Lung microvascular endothelial cell (primary cell): Measurements from ENCODE around the gene EPRS1. TPM values are rescaled to one million over a fixed set of nuclear protein-coding genes. Genes with fewer than 3 reads are reported as not detected.
"Not testable (repeated sequence)": the region's sequence is repeated elsewhere in the genome, so short reads cannot be mapped to it uniquely, and the experiment has no call there.

ENCODE experiments used
- DNase-seq, 2 donors: peaks; one replicate each; pipeline versions ENCODE4 v3.0.0 to v3.0.0-alpha.2; 2010; ENCODE audit warnings: low read depth in 2 of 2
- total RNA-seq: library from RNA; depleted of rRNA; stranded (reverse); fragments of >200 nt; gene quantifications from 2 replicates; pipeline ENCODE4 v1.2.1, GENCODE V29; 2014

EPRS1 gene
- total RNA-seq, result 84.8 and 101 TPM in 2 replicates

- DNase-seq, result peak; percentile 92 to 99
These were observed at the start of gene EPRS1 for GRCh38 chr1:220046052-220046930. Gene EPRS1 (minus strand): TSS chr1:220046505. CDS start chr1:220046388, 117 bp downstream.

DNA sequence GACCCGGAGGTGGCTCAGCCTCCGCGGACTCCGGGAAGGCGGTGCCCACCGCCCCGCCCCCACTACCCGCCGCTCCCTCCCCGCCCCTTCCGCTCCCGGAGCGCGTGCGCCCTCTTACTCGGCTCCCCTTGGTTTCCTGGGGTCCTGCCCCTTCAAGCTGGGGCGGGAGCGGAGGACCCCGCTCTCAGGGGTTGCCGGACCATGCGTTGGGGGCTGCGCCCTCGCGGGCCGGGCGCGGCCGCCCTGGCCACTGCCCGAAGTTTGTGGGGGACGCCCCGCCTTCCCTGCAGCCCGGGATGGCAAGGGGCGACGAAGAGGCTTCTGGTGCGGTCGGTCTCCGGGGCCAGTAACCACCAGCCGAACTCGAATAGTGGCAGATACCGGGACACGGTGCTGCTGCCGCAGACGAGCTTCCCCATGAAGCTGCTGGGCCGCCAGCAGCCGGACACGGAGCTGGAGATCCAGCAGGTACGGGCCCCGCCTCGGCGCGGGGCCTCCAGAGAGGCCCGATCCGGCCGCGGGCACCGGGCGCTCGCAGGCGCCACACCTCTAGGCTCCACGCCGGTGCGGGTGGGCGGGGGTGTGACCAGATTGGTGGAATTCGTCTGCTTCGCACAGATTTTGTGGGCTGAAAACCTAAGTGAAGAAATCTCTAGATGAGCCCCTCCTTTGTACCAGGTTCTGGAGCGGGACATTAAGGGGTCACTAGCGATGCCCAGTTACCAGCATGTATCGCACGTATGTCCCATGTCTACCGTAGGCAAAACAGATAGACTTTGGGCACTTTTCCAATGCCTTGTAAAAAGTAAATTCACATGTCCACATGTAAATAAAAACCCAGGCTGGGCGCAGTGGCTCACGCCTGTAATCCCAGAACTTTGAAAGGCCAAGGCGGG, 48.0 kb upstream of the EPRS1 start, which contains the start of gene IARS2:
IARS2 (plus strand) TSS at position 117 of the 896 bp plus-strand sequence; CDS start at position 202, 85 bp downstream.
- DNase-seq, result peak; percentile 87 to 92

GRCh38 chr1:220093361-220094015, 47.2 kb upstream of the EPRS1 start:
- DNase-seq, result no peak

DNA sequence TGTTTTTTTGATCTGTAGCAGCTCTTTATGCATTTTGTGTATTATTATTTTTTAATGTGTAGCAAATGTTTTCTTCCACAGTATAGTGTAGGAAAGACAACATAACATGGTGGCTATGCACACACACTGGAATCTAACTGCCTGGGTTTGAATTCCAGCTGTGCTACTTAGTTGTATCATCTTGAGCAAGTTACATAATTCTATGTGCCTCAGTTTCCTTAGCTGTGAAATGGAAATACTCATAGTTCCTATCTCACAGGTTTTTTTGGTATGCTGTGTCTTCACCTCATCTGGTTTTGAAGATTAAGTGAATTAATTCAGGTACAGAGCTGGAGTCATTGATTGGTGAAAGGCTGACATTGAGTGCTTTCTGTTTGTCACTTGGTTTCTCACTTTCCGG, 46.4 kb upstream of the EPRS1 start:
- no peak for DNase-seq

DNA sequence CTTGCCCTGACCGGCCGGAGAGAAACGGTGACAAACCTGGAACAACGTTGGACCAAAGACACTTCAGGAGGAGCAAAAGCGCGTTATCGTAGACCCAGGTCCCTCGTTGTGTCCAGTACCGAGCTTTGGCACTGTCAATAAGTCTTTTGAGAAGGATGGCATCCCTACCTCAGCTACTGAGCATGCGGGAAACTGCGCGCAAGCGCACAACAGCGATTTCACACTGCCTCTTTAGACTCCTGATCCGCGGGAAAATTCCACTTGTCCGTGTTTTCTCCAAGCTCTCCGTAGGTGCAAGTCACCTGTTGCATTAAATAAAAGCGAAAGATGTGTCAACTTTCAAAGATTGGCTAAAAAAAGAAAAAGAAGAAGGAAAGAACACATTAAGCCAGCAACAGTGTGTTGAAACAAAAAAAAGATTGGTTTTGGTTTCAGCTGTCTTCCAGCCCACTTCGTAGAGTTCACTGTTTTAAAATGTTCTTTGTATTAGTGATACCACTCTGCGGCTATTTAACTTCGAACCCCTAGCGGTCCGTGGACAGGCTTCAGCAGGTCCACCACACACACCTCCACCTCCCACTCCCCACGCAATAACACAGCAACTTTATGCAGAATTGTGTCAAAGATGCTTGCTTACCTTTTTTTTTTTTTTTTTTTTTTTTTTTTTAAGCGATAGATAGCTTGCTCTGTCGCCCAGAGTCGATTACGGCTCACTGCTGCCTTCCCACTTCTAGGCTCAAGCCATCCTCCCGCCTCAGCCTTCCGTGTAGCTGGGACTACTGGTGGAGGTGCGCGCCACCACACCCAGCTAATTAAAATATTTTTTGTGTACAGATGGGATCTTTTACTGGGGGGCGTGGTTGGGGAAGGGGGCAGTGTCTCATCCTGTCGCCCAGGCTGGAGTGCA, 43.6 kb upstream of the EPRS1 start, which contains the start of gene BPNT1:
BPNT1 (minus strand) TSS at position 139 of the 907 bp plus-strand sequence. CDS start 9,942 bp downstream, outside the sequence.
- peak; percentile 95 to 97 for DNase-seq

- DNase-seq, result not testable (repeated sequence)
These were observed 40.0 kb upstream of the EPRS1 start for GRCh38 chr1:220086261-220086686.

GRCh38 chr1:220084460-220084859, 38.2 kb upstream of the EPRS1 start:
- peak; percentile 38 to 93 for DNase-seq

- DNase-seq, result no peak
These were observed 31.6 kb upstream of the EPRS1 start for GRCh38 chr1:220077887-220078286.

GRCh38 chr1:220076861-220077762, 30.8 kb upstream of the EPRS1 start:
- peak; percentile 11 to 66 for DNase-seq

- peak in 1 of 2 donors; percentile 6 for DNase-seq
These were observed 21.2 kb upstream of the EPRS1 start for GRCh38 chr1:220067269-220068204.

GRCh38 chr1:220062629-220063028, 16.3 kb upstream of the EPRS1 start:
- DNase-seq, result no peak

GRCh38 chr1:220060876-220061275, 14.6 kb upstream of the EPRS1 start:
- DNase-seq, result no peak

DNA sequence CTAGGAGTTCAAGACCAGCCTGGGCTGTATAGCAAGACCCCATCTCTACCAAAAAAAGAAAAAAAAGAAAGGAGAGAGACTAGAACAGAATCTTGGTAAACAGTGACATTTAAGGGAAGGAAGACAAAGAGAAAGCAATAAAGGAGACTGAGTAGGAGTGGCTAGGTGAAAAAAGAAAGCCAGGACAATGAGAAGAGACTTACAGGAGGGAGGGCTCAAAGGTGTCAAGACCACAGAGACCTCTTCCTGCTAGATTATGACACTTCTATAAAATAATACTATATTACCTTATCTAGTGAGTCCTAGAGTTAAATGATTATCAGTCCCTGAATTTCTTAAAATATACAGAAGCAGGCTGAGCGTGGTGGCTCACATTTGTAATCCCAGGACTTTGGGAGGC, 10.1 kb upstream of the EPRS1 start:
- DNase-seq, result no peak

DNA sequence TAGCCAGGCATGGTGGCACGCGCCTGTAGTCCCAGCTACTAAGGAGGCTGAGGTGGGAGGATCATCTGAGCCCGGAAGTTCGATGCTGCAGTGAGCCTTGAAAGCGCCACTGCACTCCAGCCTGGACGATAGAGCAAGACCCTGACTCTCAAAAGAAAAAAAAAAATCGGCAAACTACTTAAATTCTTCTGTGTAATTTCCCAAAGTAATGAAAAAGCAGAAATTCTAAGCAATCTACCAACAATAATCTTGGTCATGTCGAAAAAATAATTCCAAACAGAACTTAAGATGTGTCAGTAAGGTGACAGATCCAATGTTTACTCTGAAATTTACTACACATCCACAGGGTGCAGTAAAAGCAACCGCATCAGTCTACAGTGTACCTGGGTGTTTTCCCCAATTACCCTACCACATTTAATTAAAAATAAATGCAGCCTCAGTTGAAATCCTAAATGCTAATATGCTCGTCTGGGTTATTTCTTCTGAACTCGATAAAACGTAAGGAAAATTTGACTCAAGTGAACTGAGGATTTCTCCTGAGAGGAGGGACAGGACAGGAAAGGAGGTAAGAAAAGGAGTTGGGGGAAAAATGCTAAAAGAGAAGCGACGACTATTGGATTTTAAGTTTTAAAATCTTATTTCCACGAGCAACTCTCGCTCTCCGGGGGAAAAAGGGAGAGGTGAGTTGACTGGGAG, 801 bp downstream of the EPRS1 start:
- DNase-seq, result peak in 1 of 2 donors; percentile 4

- no peak for DNase-seq
These were observed 1.5 kb downstream of the EPRS1 start for GRCh38 chr1:220044678-220045355.

- no peak for DNase-seq
These were observed 2.7 kb downstream of the EPRS1 start for GRCh38 chr1:220043646-220044045.
